ENCODE results near the gene PHKG1.
"Not testable (repeated sequence)": the region's sequence is repeated elsewhere in the genome, so short reads cannot be mapped to it uniquely, and the experiment has no call there.

The PHKG1 gene

DNA sequence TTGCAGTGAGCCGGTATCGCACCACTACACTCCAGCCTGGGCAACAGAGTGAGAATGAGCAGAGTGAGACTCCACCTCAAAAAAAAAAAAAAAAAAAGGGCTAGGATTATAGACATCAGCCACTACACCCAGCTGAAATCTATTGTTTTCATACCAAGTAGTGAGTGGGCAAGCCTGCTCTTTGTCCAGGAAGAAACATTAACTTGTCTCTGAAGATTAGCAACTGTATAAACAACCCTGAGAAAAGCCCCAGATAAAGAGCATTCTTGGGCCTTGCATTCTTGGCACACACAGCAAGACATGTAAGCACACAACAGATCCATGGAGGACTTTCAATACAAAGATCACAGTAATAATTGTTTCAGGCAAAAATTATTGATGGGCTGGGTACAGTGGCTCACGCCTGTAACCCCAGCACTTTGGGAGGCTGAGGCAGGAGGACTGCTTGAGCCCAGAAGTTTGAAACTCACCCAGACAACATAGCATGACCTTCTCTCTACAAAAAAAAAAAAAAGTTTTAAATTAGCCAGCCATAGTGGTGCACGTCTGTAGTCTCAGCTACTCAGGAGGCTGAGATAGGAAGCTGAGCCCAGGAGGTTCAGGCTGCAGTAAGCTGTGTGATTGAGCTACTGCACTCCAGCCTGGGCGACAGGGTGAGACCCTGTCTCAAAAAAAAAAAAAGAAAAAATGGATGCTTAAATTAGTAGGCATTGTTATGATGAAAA is 45.9 kb downstream of the PHKG1 start:
- no peak overlapping the region for H3K27ac ChIP-seq

DNA sequence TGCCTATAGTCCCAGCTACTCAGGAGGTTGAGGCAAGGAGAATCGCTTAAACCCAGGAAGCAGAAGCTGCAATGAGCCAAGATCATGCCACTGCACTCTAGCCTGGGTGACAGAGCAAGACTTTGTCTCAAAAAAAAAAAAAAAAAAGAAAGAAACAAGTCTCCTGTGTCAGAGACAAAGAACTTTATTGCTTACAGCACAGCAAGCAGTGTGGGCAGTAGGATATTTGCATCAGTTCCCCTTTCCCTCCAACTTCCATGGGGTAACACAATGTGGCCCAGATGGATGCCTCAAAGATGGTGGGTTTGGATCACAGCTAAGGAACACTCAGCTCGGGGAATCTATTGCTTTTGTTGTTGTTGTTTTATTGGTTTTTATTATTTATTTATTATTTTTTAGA is 47.0 kb downstream of the PHKG1 start:
- H3K27me3 ChIP-seq (ENCODE audit: insufficient read depth, low read depth, severe bottlenecking); H3K36me3 ChIP-seq; H3K9me3 ChIP-seq (ENCODE audit: severe bottlenecking); H3K4me3 ChIP-seq (ENCODE audit: low read depth, low read length); H3K27ac ChIP-seq; DNase-seq: not testable (repeated sequence)

More for the DNA sequence above, 45.9 kb downstream of the PHKG1 start:
- no peaks in the 10 kb centered on the region for H3K9me3 ChIP-seq (ENCODE audit: severe bottlenecking)
- DNase-seq, result no peak
- TF ChIP-seq, protein P1, sequence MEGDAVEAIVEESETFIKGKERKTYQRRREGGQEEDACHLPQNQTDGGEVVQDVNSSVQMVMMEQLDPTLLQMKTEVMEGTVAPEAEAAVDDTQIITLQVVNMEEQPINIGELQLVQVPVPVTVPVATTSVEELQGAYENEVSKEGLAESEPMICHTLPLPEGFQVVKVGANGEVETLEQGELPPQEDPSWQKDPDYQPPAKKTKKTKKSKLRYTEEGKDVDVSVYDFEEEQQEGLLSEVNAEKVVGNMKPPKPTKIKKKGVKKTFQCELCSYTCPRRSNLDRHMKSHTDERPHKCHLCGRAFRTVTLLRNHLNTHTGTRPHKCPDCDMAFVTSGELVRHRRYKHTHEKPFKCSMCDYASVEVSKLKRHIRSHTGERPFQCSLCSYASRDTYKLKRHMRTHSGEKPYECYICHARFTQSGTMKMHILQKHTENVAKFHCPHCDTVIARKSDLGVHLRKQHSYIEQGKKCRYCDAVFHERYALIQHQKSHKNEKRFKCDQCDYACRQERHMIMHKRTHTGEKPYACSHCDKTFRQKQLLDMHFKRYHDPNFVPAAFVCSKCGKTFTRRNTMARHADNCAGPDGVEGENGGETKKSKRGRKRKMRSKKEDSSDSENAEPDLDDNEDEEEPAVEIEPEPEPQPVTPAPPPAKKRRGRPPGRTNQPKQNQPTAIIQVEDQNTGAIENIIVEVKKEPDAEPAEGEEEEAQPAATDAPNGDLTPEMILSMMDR (IDR thresholded peaks at IDR 0.05; ENCODE audit: low read depth, low read length), result no peak
- H3K36me3 ChIP-seq, result no peaks in the 10 kb centered on the region
- H3K27me3 ChIP-seq (ENCODE audit: insufficient read depth, low read depth, severe bottlenecking), result no peaks in the 10 kb centered on the region
- no peak overlapping the region for H3K4me3 ChIP-seq (ENCODE audit: low read depth, low read length)

DNA sequence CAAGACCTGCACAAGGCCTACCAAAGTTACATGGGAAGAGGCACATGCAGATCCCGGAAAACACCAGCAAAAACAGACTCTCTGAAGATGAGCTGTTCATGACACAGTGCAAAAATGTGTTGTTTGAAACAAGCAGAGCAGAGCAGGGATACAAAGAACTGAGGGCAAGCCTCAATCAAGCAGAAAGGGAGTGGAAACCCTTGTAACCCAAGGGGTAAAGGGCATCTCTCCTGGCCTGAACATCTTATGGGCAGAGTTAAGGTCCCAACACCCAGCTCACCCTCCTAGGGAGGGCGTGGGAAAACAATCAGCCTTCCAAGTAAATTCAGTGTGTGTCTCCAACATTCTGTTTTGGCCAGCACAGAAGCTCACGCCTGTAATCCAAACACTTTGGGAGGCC is 52.0 kb downstream of the PHKG1 start:
- Histone ChIP-seq H3K27me3 (ENCODE audit: insufficient read depth, low read depth, severe bottlenecking) (no peaks in the 10 kb centered on the region), H3K4me3 (ENCODE audit: low read depth, low read length) (no peak overlapping the region), H3K27ac (no peak overlapping the region), H3K36me3 (no peaks in the 10 kb centered on the region), H3K9me3 (ENCODE audit: severe bottlenecking) (no peaks in the 10 kb centered on the region)
- DNase-seq, result no peak
- TF ChIP-seq, protein P1 (IDR thresholded peaks at IDR 0.05; ENCODE audit: low read depth, low read length), result no peak

DNA sequence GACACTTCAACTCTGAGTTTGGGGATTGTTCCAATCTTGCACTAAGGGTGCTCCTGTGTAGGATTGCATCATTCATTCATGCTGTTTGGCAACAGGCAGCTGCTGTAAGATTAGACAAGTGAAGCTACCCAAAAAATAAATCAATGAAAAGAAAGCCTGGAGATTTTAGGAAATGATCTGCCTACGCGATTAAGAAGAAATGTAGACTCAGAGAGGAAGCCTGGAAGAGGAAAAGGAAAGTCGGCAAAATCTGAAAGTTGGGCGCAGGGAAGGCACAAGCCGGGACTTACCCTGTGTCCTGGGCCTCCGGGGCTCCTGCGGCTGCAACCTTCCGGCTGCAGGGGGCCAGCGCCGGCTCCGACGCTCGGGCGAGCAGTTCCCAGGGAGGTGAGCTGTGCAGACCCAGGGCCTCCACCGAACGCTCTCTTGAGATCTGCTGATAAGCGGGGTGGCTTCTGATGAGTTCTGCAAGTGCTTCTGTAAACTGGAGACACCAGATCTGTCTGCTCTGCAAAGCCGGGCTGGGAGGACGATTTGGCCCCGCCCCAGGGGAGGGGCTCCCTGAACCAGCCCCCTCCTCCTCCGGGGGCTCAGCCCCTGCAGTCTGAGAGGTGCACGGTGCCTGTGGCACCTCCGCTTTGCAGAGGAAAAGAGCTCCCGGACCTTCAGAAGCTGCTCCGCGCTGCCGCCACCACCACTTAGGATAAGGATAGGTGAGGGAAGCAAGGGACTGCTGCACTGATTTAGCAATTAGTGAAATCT is 58.9 kb downstream of the PHKG1 start:
- DNase-seq, result peak; percentile 92
- Histone ChIP-seq H3K9me3 (ENCODE audit: severe bottlenecking) (no peaks in the 10 kb centered on the region), H3K27ac (peak overlapping the region; percentile 58), H3K36me3 (peaks cover 15% of the 10 kb centered on the region), H3K4me3 (ENCODE audit: low read depth, low read length) (peak overlapping the region; percentile 74), H3K27me3 (ENCODE audit: insufficient read depth, low read depth, severe bottlenecking) (no peaks in the 10 kb centered on the region)
- TF ChIP-seq, protein P1 (IDR thresholded peaks at IDR 0.05; ENCODE audit: low read depth, low read length), result no peak

DNA sequence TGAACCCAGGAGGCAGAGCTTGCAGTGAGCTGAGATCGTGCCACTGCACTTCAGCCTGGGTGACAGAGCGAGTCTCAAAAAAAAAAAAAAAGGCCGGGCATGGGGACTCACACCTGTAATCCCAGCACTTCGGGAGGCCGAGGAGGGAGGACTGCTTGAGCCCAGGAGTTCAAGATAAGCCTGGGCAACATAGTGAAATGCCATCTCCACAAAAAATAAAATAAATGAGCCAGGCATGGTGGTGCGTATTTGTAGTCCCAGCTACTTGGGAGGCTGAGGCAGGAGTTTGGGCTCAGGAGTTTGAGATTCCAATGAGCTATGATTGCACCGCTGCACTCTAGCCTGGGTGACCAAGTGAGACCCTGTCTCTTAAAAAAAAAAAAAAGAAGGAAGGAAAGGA is 60.2 kb downstream of the PHKG1 start:
- not testable (repeated sequence) for H3K9me3 ChIP-seq (ENCODE audit: severe bottlenecking); H3K27me3 ChIP-seq (ENCODE audit: insufficient read depth, low read depth, severe bottlenecking); H3K4me3 ChIP-seq (ENCODE audit: low read depth, low read length); H3K27ac ChIP-seq; DNase-seq
- peaks cover 21% of the 10 kb centered on the region for H3K36me3 ChIP-seq

DNA sequence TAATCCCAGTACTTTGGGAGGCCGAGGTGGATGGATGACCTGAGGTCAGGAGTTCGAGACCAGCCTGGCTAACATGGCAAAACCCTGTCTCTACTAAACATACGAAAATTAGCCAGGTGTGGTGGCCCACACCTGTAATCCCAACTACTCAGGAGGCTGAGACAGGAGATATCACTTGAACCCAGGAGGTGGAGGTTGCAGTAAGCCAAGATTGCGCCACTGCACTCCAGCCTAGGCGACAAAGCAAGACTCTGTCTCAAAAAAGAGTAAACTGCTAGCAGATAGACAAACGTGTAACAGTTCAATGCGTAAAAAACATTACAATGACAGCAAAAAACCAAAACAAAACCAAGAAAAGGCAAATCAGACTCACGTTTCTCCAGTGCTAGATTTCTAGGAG is 61.2 kb downstream of the PHKG1 start:
- not testable (repeated sequence) for H3K4me3 ChIP-seq (ENCODE audit: low read depth, low read length); H3K27ac ChIP-seq; DNase-seq; H3K27me3 ChIP-seq (ENCODE audit: insufficient read depth, low read depth, severe bottlenecking); H3K9me3 ChIP-seq (ENCODE audit: severe bottlenecking)
- peaks cover 21% of the 10 kb centered on the region for H3K36me3 ChIP-seq

DNA sequence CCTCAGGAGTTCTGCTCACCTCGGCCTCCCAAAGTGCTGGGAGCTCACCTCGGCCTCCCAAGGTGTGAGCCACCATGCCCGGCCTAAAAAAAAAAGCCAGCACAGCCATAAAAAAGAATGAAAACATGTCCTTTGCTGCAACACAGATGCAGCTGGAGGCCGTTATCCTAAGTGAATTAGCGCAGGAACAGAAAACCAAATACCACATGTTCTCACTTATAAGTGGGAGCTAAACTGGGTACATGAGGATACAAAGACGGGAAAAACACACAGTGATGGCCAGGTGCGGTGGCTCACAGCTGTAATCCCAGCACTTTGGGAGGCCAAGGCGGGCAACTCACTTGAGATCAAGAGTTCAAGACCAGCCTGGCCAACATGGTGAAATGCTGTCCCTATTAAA is 62.4 kb downstream of the PHKG1 start:
- Histone ChIP-seq H3K4me3 (ENCODE audit: low read depth, low read length) (no peak overlapping the region), H3K27me3 (ENCODE audit: insufficient read depth, low read depth, severe bottlenecking) (no peaks in the 10 kb centered on the region), H3K27ac (no peak overlapping the region), H3K36me3 (peaks cover 21% of the 10 kb centered on the region), H3K9me3 (ENCODE audit: severe bottlenecking) (no peaks in the 10 kb centered on the region)
- TF ChIP-seq, protein P1 (IDR thresholded peaks at IDR 0.05; ENCODE audit: low read depth, low read length), result no peak
- no peak for DNase-seq

All from WERI-Rb-1 (cell line).